Heart left ventricle (tissue), 16 donors: ENCODE results near the gene ZNF853. TPM values are rescaled to one million over a fixed set of nuclear protein-coding genes. Genes with fewer than 3 reads are reported as not detected.
A peak's percentile ranks its signal among the peaks of the same experiment; 100 is the strongest.

Experiments
- ATAC-seq, 4 donors: fragments of 200-7000 bp; cut with Tn5 transposase; one replicate each; pipeline ENCODE4 v1.9.1; 2020 to 2022; ENCODE audit warnings: moderate library complexity in 4 of 4, mild to moderate bottlenecking in 3 of 4, moderate number of reproducible peaks in 1 of 4
- DNase-seq, 5 donors: peaks; one replicate each; pipeline ENCODE4 v3.0.0-alpha.2; 2020
- H3K27ac ChIP-seq, 12 donors: fragments of 200-600 bp; sonication (generic) in 4 of 12; one replicate each; pipeline versions ENCODE4 v1.5.0 to v1.8.0; 2016 to 2022; ENCODE audit warnings: mild to moderate bottlenecking in 2 of 12
- H3K27me3 ChIP-seq, 9 donors: fragments of 200-600 bp; sonication (generic) in 2 of 9; one replicate each; pipeline versions ENCODE4 v1.5.1 to v1.8.0; 2016 to 2022; ENCODE audit warnings: mild to moderate bottlenecking in 3 of 9
- H3K36me3 ChIP-seq, 9 donors: fragments of 200-600 bp; sonication (generic) in 2 of 9; one replicate each; pipeline versions ENCODE4 v1.5.0 to v1.8.0; 2018 to 2022; ENCODE audit warnings: mild to moderate bottlenecking in 2 of 9
- H3K4me1 ChIP-seq, 12 donors: fragments of 200-600 bp; sonication (generic) in 4 of 12; one replicate each; pipeline versions ENCODE4 v1.5.0 to v1.8.0; 2016 to 2022; ENCODE audit warnings: mild to moderate bottlenecking in 3 of 12
- H3K4me3 ChIP-seq, 12 donors: fragments of 200-600 bp; sonication (generic) in 4 of 12; one replicate each; pipeline versions ENCODE4 v1.5.0 to v1.8.0; 2017 to 2022; ENCODE audit warnings: mild to moderate bottlenecking in 9 of 12, moderate library complexity in 4 of 12
- H3K9me3 ChIP-seq, 12 donors: fragments of 200-600 bp; sonication (generic) in 4 of 12; one replicate each; pipeline versions ENCODE4 v1.5.0 to v1.8.0; 2016 to 2022; ENCODE audit warnings: mild to moderate bottlenecking in 1 of 12
- CTCF ChIP-seq, 12 donors: fragments of 200-600 bp; sonication (generic) in 4 of 12; IDR thresholded peaks; one replicate each; pipeline versions ENCODE4 v1.5.0 to v1.8.0; 2018 to 2022; ENCODE audit warnings: antibody characterized with exemption in 12 of 12, mild to moderate bottlenecking in 5 of 12
- POLR2A ChIP-seq, 2 donors: fragments of 450-650 bp; IDR thresholded peaks; one replicate each; pipeline ENCODE4 v1.6.1; 2017; ENCODE audit warnings: antibody characterized with exemption in 2 of 2, mild to moderate bottlenecking in 2 of 2, moderate library complexity in 2 of 2
- WGBS, 4 donors: extraction: QIAGEN DNeasy Blood & Tissue Kit in 2 of 4; methylation state at CpG; one replicate each; pipeline versions ENCODE4 v1.1.5 to v1.1.7; 2013 to 2018; 5-methylcytosine and 5-hydroxymethylcytosine counted together
- intact Hi-C, 10 donors: fragments of 100-400 bp; cut with DNase I; formaldehyde crosslinking; loops; one replicate each; pipeline versions ENCODE4 v1.11.1 to v1.14.2; 2022
- polyA plus RNA-seq, 2 donors: library from polyadenylated mRNA; stranded (reverse); fragments of 200-250 nt; gene quantifications; one replicate each; pipeline ENCODE4 v1.2.3, GENCODE V29; 2013
- total RNA-seq, 9 donors: library from RNA; depleted of rRNA in 2 of 9; stranded (reverse); fragments of >200 nt in 2 of 9; fragmentation: NEBNext Ultra II Directional in 3 of 9; extraction: Animal tissue kit (Norgen Biotek cat#: 25700) in 3 of 9; gene quantifications; one replicate each; pipeline versions ENCODE4 v1.1.0 to v1.2.4, GENCODE V29; 2016 to 2023
- donor health status: ischemic (EF 13 %, LVEDD 7.1; RV severe dilation, severe dysfunction).
- donor health status: healthy with polysubstance abuse.
- donor health status: DM: no; HTN: yes; CAD: no.
- donor health status: DM: no; HTN: no; CAD: no.
- donor health status: ischemic (EF 25% LVEDD 6.9; RV normal size, moderate dysfunction).
- donor health status: ischemic (EF 25% LVEDD 5.7; RV mildly dilated, moderate dysfunction).
- donor health status: healthy.
- donor health status: DM: yes; HTN: yes; CAD: no.
- donor health status: ischemic (EF 35%, LVEDD 5.7; RV mildly dilated, moderate dysfunction).
- donor health status: nonischemic (EF 11% LVEDD 7.7; RV severe dilation, severe dysfunction).
- donor health status: DM: yes; HTN: yes; CAD: no.
- donor health status: PGD.
- donor health status: ischemic (EF 29% LVEDD 5.4; RV normal size, mild dysfunction).
- donor health status: nonischemic (EF 23%, LVEDD 6.1; RV moderate dilation, normal function).

Gene ZNF853
- total and polyA plus RNA-seq, 11 donors: 3.1 to 27.8 (median 11.5) TPM

- H3K4me1 ChIP-seq: peaks cover 0 to 31% (median 17%) of the 10 kb centered on the region in 12 donors
- intact Hi-C loops: loop anchor here in 1 of 10 donors (5.0 kb wide), 2 partner anchors 70 to 90 kb away; partner anchors contain the start of gene ZNF12
- DNase-seq: peak in 3 of 5 donors; percentile 30 to 44 (median 37)
- peaks cover 0 to 21% (median 14%) of the 10 kb centered on the region in 9 donors for H3K36me3 ChIP-seq
- peak overlapping the region in 11 of 12 donors; percentile 41 to 76 (median 63) for H3K27ac ChIP-seq
- peak overlapping the region; percentile 66 to 99 (median 92) for H3K4me3 ChIP-seq
- no peaks in the 10 kb centered on the region for H3K9me3 ChIP-seq
- WGBS, 4 donors: 2 to 5% (median 2%) methylated on average over 15 to 60 of the region's 60 CpGs
- H3K27me3 ChIP-seq: no peaks in the 10 kb centered on the region
- peak; percentile 10 to 56 (median 42) for ATAC-seq
- no peak for TF ChIP-seq POLR2A (IDR thresholded peaks at IDR 0.05)
- TF ChIP-seq CTCF (IDR thresholded peaks at IDR 0.05): peak in 9 of 12 donors; percentile 8 to 42 (median 24)
Measured at GRCh38 chr7:6637544-6638229, 22.3 kb downstream of the ZNF853 start.

- no peaks in the 10 kb centered on the region for H3K27me3 ChIP-seq
- DNase-seq: no peak
- no peak for ATAC-seq
- intact Hi-C loops: loop anchor here in 1 of 10 donors (5.0 kb wide), 2 partner anchors 68 to 88 kb away; partner anchors contain the start of gene ZNF12
- no peaks in the 10 kb centered on the region for H3K9me3 ChIP-seq
- peaks cover 0 to 31% (median 17%) of the 10 kb centered on the region in 12 donors for H3K4me1 ChIP-seq
- H3K36me3 ChIP-seq: peaks cover 0 to 34% (median 26%) of the 10 kb centered on the region in 9 donors
- H3K4me3 ChIP-seq: peak overlapping the region in 1 of 12 donors; percentile 98
- WGBS, 4 donors: 70 to 81% (median 77%) methylated on average over 4 of the region's 4 CpGs
- TF ChIP-seq CTCF (IDR thresholded peaks at IDR 0.05) (no peak), POLR2A (IDR thresholded peaks at IDR 0.05) (no peak)
- H3K27ac ChIP-seq: no peak overlapping the region
Measured at GRCh38 chr7:6639032-6639431, 23.6 kb downstream of the ZNF853 start.

GRCh38 chr7:6639627-6640026, 24.2 kb downstream of the ZNF853 start:
- TF ChIP-seq CTCF (IDR thresholded peaks at IDR 0.05) (no peak), POLR2A (IDR thresholded peaks at IDR 0.05) (no peak)
- peaks cover 0 to 31% (median 17%) of the 10 kb centered on the region in 12 donors for H3K4me1 ChIP-seq
- H3K36me3 ChIP-seq: peaks cover 0 to 40% (median 31%) of the 10 kb centered on the region in 9 donors
- H3K27ac ChIP-seq: no peak overlapping the region
- no peaks in the 10 kb centered on the region for H3K9me3 ChIP-seq
- WGBS, 4 donors: 88 to 97% (median 95%) methylated on average over 10 to 11 of the region's 11 CpGs
- ATAC-seq (no peak), DNase-seq (no peak)
- no peaks in the 10 kb centered on the region for H3K27me3 ChIP-seq
- intact Hi-C loops: loop anchor here in 1 of 10 donors (5.0 kb wide), 2 partner anchors 68 to 88 kb away; partner anchors contain the start of gene ZNF12
- H3K4me3 ChIP-seq: no peak overlapping the region

GRCh38 chr7:6640246-6640721, 24.9 kb downstream of the ZNF853 start:
- Histone ChIP-seq H3K4me1 (peaks cover 0 to 31% (median 17%) of the 10 kb centered on the region in 12 donors), H3K4me3 (no peak overlapping the region), H3K9me3 (no peaks in the 10 kb centered on the region), H3K27me3 (no peaks in the 10 kb centered on the region), H3K36me3 (peaks cover 0 to 47% (median 37%) of the 10 kb centered on the region in 9 donors), H3K27ac (no peak overlapping the region)
- TF ChIP-seq CTCF (IDR thresholded peaks at IDR 0.05): no peak
- no peak for TF ChIP-seq POLR2A (IDR thresholded peaks at IDR 0.05)
- ATAC-seq (peak in 3 of 4 donors; percentile 19 to 60 (median 41)), DNase-seq (peak in 2 of 5 donors; percentile 56 to 68)
- WGBS, 4 donors: 61 to 65% (median 63%) methylated on average over 10 to 11 of the region's 11 CpGs
- intact Hi-C loops: no loop called here
